Left forelimb (tissue), 1 donor: ENCODE measurements around the gene TMEM234.

Experiments
- DNase-seq: peaks from one replicate; pipeline ENCODE4 v3.0.0-alpha.2; 2018; ENCODE audit warnings: low spot score

TMEM234 gene

GRCh38 chr1:32239790-32240139 lies 17.6 kb upstream of the TMEM234 start:
- no peak for DNase-seq

- no peak for DNase-seq
These were observed 17.2 kb upstream of the TMEM234 start for GRCh38 chr1:32239337-32239736.

GRCh38 chr1:32234792-32235191 lies 12.6 kb upstream of the TMEM234 start:
- DNase-seq: no peak

GRCh38 chr1:32232558-32233304 lies 10.6 kb upstream of the TMEM234 start:
- DNase-seq: no peak

- no peak for DNase-seq
These were observed 9.8 kb upstream of the TMEM234 start for GRCh38 chr1:32231843-32232432.

GRCh38 chr1:32228771-32229170 lies 6.6 kb upstream of the TMEM234 start:
- no peak for DNase-seq

- no peak for DNase-seq
These were observed 2.1 kb upstream of the TMEM234 start for GRCh38 chr1:32224285-32224684.

- no peak for DNase-seq
These were observed 1.5 kb upstream of the TMEM234 start for GRCh38 chr1:32223683-32224082.

- DNase-seq: no peak
These were observed 573 bp downstream of the TMEM234 start for GRCh38 chr1:32221581-32221979.

GRCh38 chr1:32220746-32221580 lies 1.2 kb downstream of the TMEM234 start:
- DNase-seq: no peak

GRCh38 chr1:32219022-32219421 lies 3.1 kb downstream of the TMEM234 start:
- no peak for DNase-seq

GRCh38 chr1:32216566-32216965 lies 5.6 kb downstream of the TMEM234 start:
- no peak for DNase-seq

- no peak for DNase-seq
These were observed 6.3 kb downstream of the TMEM234 start for GRCh38 chr1:32215629-32216480.

- no peak for DNase-seq
These were observed 13.2 kb downstream of the TMEM234 start, which contains the start of gene DCDC2B for GRCh38 chr1:32208891-32209328. Gene DCDC2B, plus strand, starts transcription at chr1:32209089. Its CDS starts 5 bp downstream, at chr1:32209094.

- no peak for DNase-seq
These were observed 13.7 kb downstream of the TMEM234 start for GRCh38 chr1:32208469-32208868.

GRCh38 chr1:32205401-32206370 lies 16.5 kb downstream of the TMEM234 start, which contains the start of gene IQCC:
Gene IQCC, plus strand, starts transcription at chr1:32205671. Its CDS starts 11 bp downstream, at chr1:32205682.
- peak; percentile 90 for DNase-seq

- DNase-seq: no peak
These were observed 17.2 kb downstream of the TMEM234 start for GRCh38 chr1:32204943-32205361.

GRCh38 chr1:32201011-32201855 lies 20.9 kb downstream of the TMEM234 start:
- peak; percentile 82 for DNase-seq

- DNase-seq: peak; percentile 86
These were observed 21.7 kb downstream of the TMEM234 start, which contains the start of gene CCDC28B for GRCh38 chr1:32200226-32201010. Gene CCDC28B, plus strand, starts transcription at chr1:32200595. Its CDS starts 1,341 bp downstream, at chr1:32201936.
